GM18519 (cell line): ENCODE measurements around the gene IRF6.
A peak's percentile ranks its signal among the peaks of the same experiment; 100 is the strongest.

ENCODE experiments used
- ATAC-seq: cut with Tn5 transposase; IDR thresholded peaks from one replicate; pipeline ENCODE4 v1.9.1; 2021; ENCODE audit warnings: mild to moderate bottlenecking, moderate library complexity; ENCODE audit not compliant: unreplicated experiment, low FRiP score

Gene IRF6

GRCh38 chr1:209805875-209806760, at the start of gene IRF6:
Gene IRF6, minus strand, starts transcription at chr1:209806142. Its CDS starts 4,729 bp downstream, at chr1:209801413.
- ATAC-seq = peak; percentile 87

- ATAC-seq = no peak
Measured at GRCh38 chr1:209855623-209856022, 49.7 kb upstream of the IRF6 start.

DNA sequence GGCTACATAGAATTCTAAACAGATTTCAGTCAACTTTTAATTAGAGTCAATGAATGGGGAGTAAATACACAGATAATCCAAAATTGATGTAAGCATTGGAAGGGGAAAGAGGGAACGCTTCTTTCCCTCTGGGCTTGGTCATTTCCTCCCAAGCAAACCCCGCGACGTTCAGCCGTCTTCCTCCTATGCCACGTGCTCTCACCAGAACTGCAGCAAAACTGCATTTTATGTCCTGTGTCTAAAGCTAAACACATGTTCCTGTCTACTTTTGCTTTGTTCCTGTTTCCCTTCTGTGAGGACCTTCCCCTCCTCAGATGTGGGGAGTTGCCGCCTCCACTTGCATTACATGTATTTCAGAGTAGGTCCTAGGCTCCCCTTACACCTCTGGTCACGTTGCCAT, 49.1 kb upstream of the IRF6 start:
- no peak for ATAC-seq

GRCh38 chr1:209854196-209854595, 48.3 kb upstream of the IRF6 start:
- ATAC-seq = no peak

- no peak for ATAC-seq
Measured at GRCh38 chr1:209853676-209854075, 47.7 kb upstream of the IRF6 start.

DNA sequence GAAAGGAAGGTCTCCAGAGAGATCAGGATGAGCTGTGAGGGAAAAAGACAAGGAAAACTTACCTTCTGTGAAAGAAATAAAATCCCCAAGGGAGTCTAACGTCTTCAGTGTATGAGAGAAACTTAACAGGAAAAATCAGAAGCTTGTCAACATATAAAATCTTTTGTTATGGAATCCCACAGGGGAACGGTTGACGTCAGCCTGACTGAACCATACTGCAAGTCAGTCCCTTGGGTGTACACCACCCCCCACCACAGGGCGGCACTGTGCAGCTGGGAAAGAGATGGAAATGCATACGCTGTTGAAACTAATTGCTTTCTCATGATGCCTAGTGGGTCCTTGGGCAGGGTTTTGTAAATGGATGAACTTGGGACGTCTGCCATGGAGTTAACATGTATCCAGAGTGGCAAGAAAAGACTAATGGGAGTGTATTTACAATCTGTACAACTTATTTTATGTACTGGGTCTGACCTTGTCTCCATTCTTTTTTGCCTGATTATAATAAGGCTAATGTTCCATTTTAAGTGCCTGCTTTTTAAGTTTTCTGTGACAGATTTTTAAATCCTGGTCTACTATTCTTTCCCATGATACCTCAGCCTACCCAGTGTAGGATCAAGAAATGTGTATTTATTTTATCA, 44.5 kb upstream of the IRF6 start:
- no peak for ATAC-seq

DNA sequence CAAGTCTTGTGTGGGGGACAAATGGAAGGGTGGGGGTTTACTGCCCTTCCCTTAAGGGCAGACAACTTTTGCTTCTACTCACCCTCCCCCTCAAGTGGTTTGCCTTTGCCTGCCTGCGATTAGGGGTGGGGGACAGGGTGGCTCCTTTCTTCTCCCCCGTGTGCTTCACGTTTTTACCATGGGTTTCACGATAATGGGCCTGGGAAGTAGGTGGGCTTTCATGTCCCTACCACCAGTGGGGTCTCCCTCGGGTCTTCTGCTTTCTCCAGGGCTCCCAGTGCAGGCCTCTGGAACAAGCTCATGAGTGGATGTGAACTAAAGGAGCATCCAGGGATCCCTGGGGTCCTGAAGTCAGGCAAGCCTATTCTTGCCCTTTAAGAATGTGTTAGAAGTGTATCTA, 43.4 kb upstream of the IRF6 start:
- no peak for ATAC-seq

DNA sequence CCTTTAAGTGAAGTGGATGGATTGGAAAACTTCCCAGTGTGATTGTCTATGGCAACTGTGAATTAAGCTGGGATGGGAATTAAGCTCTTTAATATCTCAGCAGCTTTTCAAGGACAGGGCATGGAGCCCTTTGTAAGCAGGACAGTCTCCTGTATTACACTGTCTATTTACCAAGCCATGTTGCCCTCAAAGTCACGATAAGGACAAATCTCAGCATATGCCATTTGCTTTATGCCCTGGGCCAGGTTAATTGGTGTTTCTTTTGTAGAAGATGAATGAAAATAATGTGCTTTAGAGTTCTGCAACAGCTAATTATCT, 39.4 kb upstream of the IRF6 start:
- ATAC-seq = no peak

DNA sequence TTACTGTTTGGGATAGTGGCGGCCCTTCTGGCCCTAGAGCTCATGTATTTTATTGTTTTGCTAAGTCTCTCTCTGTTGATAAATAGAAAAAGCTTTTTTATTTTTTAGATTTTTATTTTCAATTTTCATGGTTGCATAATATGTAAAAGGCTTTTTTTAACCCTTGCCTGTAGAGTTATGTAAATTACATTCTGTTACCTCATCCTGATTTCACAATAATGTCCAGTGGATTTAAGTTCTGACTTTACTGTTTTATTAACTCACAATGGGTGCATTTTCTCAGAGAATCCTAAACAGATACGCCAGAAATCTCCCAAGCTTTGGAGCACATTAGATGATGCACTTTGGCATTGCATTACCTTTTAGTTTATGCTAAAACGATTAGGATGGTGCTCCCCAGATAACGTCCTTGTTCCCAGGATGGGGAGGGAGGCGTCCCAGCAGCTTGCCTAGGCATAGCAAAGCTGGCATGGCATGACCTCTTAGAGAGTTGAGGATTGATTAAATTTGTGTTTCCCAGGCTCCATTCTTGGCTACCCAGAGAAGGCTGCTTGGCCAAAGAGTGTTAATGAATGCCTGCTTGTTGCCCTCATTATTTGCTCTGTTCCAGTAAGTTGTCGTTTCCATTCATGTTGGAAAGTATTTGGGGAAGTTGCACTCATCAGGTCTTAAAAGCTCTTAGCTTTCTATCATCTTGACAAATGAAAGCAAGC, 38.9 kb upstream of the IRF6 start:
- no peak for ATAC-seq

DNA sequence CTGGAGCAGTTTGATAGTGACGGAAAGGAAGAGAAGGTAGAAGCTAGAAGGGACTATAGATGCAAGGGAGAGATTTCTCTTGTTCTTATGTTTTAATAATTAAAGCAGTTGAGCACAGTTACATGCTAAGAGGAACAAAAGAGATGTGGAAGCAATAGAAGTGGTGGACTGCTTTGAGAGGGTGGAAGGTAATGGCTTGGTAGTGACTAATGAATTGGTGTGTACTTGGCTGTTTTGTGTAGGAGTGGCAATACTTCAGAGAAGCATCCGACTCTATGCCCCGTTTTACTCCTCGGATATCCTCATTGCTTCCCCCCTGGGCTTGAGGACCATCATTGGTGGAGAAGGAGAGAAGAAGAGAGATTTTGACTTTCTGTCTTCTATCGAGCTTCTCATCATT, 34.7 kb upstream of the IRF6 start:
- ATAC-seq = no peak

DNA sequence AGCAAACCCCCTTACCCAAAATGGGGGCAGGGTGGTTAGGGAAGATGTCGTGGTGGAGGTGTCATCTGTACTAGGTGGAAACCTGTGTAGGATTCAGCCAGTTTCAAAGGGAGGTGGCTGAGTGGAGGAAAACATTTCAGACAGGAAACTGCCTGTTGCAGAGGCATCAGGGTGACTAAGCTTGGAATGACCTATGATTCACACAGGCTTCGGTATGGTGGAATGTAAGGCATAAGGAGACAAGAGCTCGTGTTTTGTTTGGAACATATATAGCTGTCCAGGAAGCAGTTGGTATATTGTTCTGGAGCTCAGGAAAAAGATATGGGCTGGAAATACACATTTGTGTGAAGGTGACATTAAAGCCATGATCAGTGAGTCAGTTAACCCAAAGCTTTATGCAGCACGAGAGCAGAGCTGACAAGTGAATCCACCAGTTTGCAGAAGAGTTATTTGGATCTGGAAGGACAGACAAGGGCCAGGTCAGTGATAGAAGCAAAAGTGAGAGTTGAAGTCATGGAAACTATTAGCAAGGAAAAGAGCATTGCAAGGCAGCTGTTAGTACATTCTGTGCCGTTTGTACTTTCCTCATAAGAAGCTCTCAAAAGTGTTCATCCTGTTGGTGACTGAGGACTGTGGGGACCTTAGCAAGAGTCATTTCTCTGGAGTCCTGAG, 34.1 kb upstream of the IRF6 start:
- ATAC-seq = no peak

- no peak for ATAC-seq
Measured at GRCh38 chr1:209838537-209838936, 32.6 kb upstream of the IRF6 start.

GRCh38 chr1:209837671-209838070, 31.7 kb upstream of the IRF6 start:
- ATAC-seq = no peak

GRCh38 chr1:209835782-209836298, 29.9 kb upstream of the IRF6 start:
- no peak for ATAC-seq

GRCh38 chr1:209831615-209832014, 25.7 kb upstream of the IRF6 start:
- ATAC-seq = no peak

DNA sequence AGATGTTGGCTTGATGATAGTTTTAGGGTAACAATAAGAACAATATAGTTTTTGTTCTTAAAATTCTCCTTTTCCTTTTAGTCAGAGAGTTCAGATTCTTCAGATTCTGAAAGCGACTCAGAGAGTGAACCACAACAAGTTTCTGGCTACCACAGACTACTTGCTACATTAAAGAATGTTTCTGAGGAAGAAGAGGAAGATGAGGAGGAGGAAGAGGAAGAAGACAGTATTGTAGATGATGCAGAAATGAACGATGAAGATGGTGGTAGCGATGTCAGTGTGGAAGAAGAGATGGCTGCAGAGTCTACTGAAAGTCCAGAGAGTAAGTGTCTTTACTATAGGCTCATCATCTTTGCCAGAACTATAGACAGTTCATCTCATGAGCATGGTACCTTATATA, 24.8 kb upstream of the IRF6 start:
- no peak for ATAC-seq

DNA sequence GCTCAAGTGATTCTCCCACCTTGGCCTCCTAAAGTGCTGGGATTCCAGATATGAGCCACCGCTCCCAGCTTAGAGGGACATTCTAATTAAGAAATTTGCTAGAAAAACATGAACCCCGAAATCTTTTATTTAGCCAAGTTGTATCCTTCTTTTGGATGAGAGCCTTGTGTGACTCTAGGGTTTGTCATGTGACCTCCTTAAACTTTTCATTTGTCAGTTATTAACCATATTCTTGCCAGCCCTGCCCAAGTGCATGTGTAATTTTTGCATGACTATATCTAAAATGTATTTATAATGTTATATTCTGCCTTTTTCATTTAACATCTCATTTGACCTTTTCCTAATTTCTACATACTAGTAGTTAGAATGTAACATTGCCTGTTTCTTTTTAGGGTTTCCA, 23.8 kb upstream of the IRF6 start:
- ATAC-seq = no peak

GRCh38 chr1:209827384-209828262, 21.7 kb upstream of the IRF6 start, which contains the start of gene UTP25:
Gene UTP25, plus strand, starts transcription at chr1:209827972. Its CDS starts 92 bp downstream, at chr1:209828064.
- peak; percentile 75 for ATAC-seq

- no peak for ATAC-seq
Measured at GRCh38 chr1:209825591-209826434, 19.9 kb upstream of the IRF6 start.
